K562 (cell line): ENCODE results near the gene ZNF862. TPM values are rescaled to one million over a fixed set of nuclear protein-coding genes. Genes with fewer than 3 reads are reported as not detected.

ENCODE experiments used
- ATAC-seq: fragments of 200-7000 bp; cut with Tn5 transposase; 3 replicates; pipeline ENCODE4 v1.9.1; 2020; ENCODE audit warnings: moderate library complexity
- BruUV-seq: library from RNA; stranded (reverse); fragments of 400-500 nt; replicated peaks from 2 replicates; lab custom pipeline; 2021; lab: Mats Ljungman, UMichigan
- CTCF ChIA-PET: fragments of 300-600 bp; formaldehyde crosslinking; extraction: SDS; loops from one replicate; lab custom pipeline; 2021; ENCODE audit warnings: low intra/inter-chr PET ratio; lab: Yijun Ruan, JAX
- POLR2A ChIA-PET: fragments of 300-600, 350-650 bp; sonication (Branson Sonifier 250); formaldehyde crosslinking; extraction: SDS; loops from one replicate; lab custom pipeline; 2021; ENCODE audit warnings: antibody characterized with exemption, inconsistent platforms; lab: Yijun Ruan, JAX
- DNase-seq, 4 experiments: peaks; one replicate each; pipeline versions ENCODE4 v3.0.0 to v3.0.0-alpha.2; 2011 to 2018; ENCODE audit warnings: low spot score in 3 of 4, mixed read lengths in 3 of 4; ENCODE audit errors: extremely low read depth in 1 of 4
- FAIRE-seq: peaks from 2 replicates; lab custom pipeline; 2011; peaks lifted over from hg19 to GRCh38; lab: Jason Lieb, UNC
- H2AFZ ChIP-seq: 2 replicates; pipeline ENCODE4 v1.6.0; 2011; ENCODE audit warnings: low read depth, low read length, control low read depth, inconsistent platforms
- H3K27ac ChIP-seq: fragments of 200-600 bp; 3 replicates; pipeline ENCODE4 v1.8.0; 2011; ENCODE audit warnings: low read depth, mild to moderate bottlenecking, control low read depth, inconsistent platforms, low read length, moderate library complexity, mixed read lengths; ENCODE audit errors: extremely low read depth
- H3K27me3 ChIP-seq, 2 experiments: fragments of 300-600 bp in 1 of 2; 2 replicates in 1 of 2; 3 replicates in 1 of 2; pipeline versions ENCODE4 v1.6.0 to v1.8.0; 2011; ENCODE audit warnings: inconsistent platforms in 2 of 2, low read length in 2 of 2, mild to moderate bottlenecking in 1 of 2, mixed read lengths in 1 of 2, moderate library complexity in 1 of 2; ENCODE audit not compliant: control insufficient read depth in 2 of 2, insufficient read depth in 2 of 2
- H3K36me3 ChIP-seq: fragments of 300-600 bp; 3 replicates; pipeline ENCODE4 v1.8.0; 2011; ENCODE audit warnings: mild to moderate bottlenecking, low read length, inconsistent platforms; ENCODE audit not compliant: control insufficient read depth, insufficient read depth
- H3K4me1 ChIP-seq, 2 experiments: fragments of 200-600 bp in 1 of 2; replicated peaks in 1 of 2; 2 replicates in 1 of 2; 3 replicates in 1 of 2; pipeline versions ENCODE4 v1.5.1 to v1.8.0; 2011; ENCODE audit warnings: inconsistent platforms in 2 of 2, low read length in 2 of 2, mild to moderate bottlenecking in 1 of 2, mixed read lengths in 1 of 2, moderate library complexity in 1 of 2; ENCODE audit not compliant: control insufficient read depth in 2 of 2, insufficient read depth in 2 of 2
- H3K4me2 ChIP-seq: 2 replicates; pipeline ENCODE4 v1.6.1; 2011; ENCODE audit warnings: low read length, control low read depth, inconsistent platforms, mixed read lengths; ENCODE audit not compliant: insufficient read depth
- H3K4me3 ChIP-seq: fragments of 200-600 bp; sonication (generic), shearing (Covaris generic); 2 replicates; pipeline ENCODE4 v1.5.1; 2016; ENCODE audit warnings: control low read depth, inconsistent platforms
- H3K79me2 ChIP-seq: fragments of 200-600 bp; 3 replicates; pipeline ENCODE4 v1.8.0; 2011; ENCODE audit warnings: low read length, inconsistent platforms; ENCODE audit not compliant: control insufficient read depth, insufficient read depth
- H3K9ac ChIP-seq, 2 experiments: 2 replicates each; pipeline versions ENCODE4 v1.6.0 to v1.6.1; 2011; ENCODE audit warnings: low read depth in 2 of 2, low read length in 2 of 2, control low read depth in 1 of 2, inconsistent platforms in 1 of 2, mild to moderate bottlenecking in 1 of 2, mixed read lengths in 1 of 2; ENCODE audit not compliant: insufficient read depth in 1 of 2
- H3K9me1 ChIP-seq: one replicate; pipeline ENCODE4 v1.6.0; 2011; ENCODE audit warnings: inconsistent platforms, mild to moderate bottlenecking, low read length, moderate library complexity; ENCODE audit not compliant: control insufficient read depth, insufficient read depth
- H3K9me3 ChIP-seq: replicated peaks from 2 replicates; pipeline ENCODE4 v1.5.1; 2011; ENCODE audit warnings: low read depth, low read length, inconsistent platforms; ENCODE audit not compliant: control insufficient read depth, insufficient read depth
- H4K20me1 ChIP-seq: replicated peaks from 2 replicates; pipeline ENCODE4 v1.6.1; 2011; ENCODE audit warnings: low read length, inconsistent platforms, mixed read lengths; ENCODE audit not compliant: control insufficient read depth, insufficient read depth
- ATF1 ChIP-seq, 2 experiments: fragments of 450-650 bp in 1 of 2; IDR thresholded peaks; 2 replicates each; pipeline ENCODE4 v1.6.1; 2016; ENCODE audit warnings: missing compliant biosample characterization in 1 of 2, missing genetic modification characterization in 1 of 2
- BDP1 ChIP-seq: IDR thresholded peaks from 3 replicates; pipeline ENCODE4 v1.6.1; 2011; ENCODE audit not compliant: insufficient read length, insufficient read depth
- CBX5 ChIP-seq: IDR thresholded peaks from 2 replicates; pipeline ENCODE4 v1.6.1; 2014; ENCODE audit warnings: low read depth, borderline replicate concordance
- CLOCK ChIP-seq: fragments of 250-450 bp; sonication (Bioruptor Pico); IDR thresholded peaks from 2 replicates; pipeline ENCODE4 v1.4.0; 2020; ENCODE audit warnings: mild to moderate bottlenecking, moderate library complexity, borderline replicate concordance
- E2F6 ChIP-seq, 2 experiments: IDR thresholded peaks; 2 replicates each; pipeline ENCODE4 v1.6.1; 2011; ENCODE audit warnings: borderline replicate concordance in 1 of 2, control low read depth in 1 of 2, low read depth in 1 of 2, low read length in 1 of 2, mild to moderate bottlenecking in 1 of 2, mixed read lengths in 1 of 2, moderate library complexity in 1 of 2; ENCODE audit not compliant: insufficient read depth in 1 of 2, insufficient read length in 1 of 2, poor library complexity in 1 of 2, severe bottlenecking in 1 of 2; ENCODE audit errors: extremely low read depth in 1 of 2
- HDAC2 ChIP-seq: fragments of 450-650 bp; IDR thresholded peaks from 2 replicates; pipeline ENCODE4 v1.6.1; 2016; ENCODE audit warnings: mild to moderate bottlenecking
- HNRNPLL ChIP-seq: fragments of 200-400 bp; formaldehyde crosslinking; IDR thresholded peaks from 2 replicates; pipeline ENCODE4 v1.6.1; 2017; ENCODE audit warnings: low read length, low read depth, mild to moderate bottlenecking; ENCODE audit not compliant: poor library complexity, severe bottlenecking
- KDM2B ChIP-seq: fragments of 250-450 bp; sonication (Bioruptor Pico); IDR thresholded peaks from 2 replicates; pipeline ENCODE4 v1.8.0; 2021; ENCODE audit warnings: mild to moderate bottlenecking, moderate library complexity
- LEF1 ChIP-seq: fragments of 450-650 bp; IDR thresholded peaks from 2 replicates; pipeline ENCODE4 v1.6.1; 2016; ENCODE audit warnings: mild to moderate bottlenecking
- PHB2 ChIP-seq: fragments of 450-650 bp; IDR thresholded peaks from 2 replicates; pipeline ENCODE4 v1.6.1; 2017; ENCODE audit warnings: low read depth
- PRPF4 ChIP-seq: fragments of 200-400 bp; formaldehyde crosslinking; IDR thresholded peaks from one replicate; pipeline ENCODE4 v1.6.1; 2017; ENCODE audit warnings: low read length, low read depth, mild to moderate bottlenecking; ENCODE audit not compliant: insufficient read depth, poor library complexity, severe bottlenecking
- PTBP1 ChIP-seq: fragments of 200-400 bp; formaldehyde crosslinking; IDR thresholded peaks from 2 replicates; pipeline ENCODE4 v1.6.1; 2017; ENCODE audit warnings: low read depth, low read length
- TARDBP ChIP-seq: fragments of 450-650 bp; IDR thresholded peaks from 2 replicates; pipeline ENCODE4 v1.6.1; 2016
- ZBTB12 ChIP-seq: fragments of 250-450 bp; sonication (Bioruptor Pico); IDR thresholded peaks from 2 replicates; pipeline ENCODE4 v1.4.0; 2020
- ZBTB8A ChIP-seq: fragments of 450-650 bp; IDR thresholded peaks from 2 replicates; pipeline ENCODE4 v1.6.1; 2018; ENCODE audit warnings: mild to moderate bottlenecking, moderate library complexity; ENCODE audit not compliant: partially characterized antibody
- ZKSCAN3 ChIP-seq: fragments of 250-450 bp; sonication (Bioruptor Pico); IDR thresholded peaks from 2 replicates; pipeline ENCODE4 v1.4.0; 2020
- ZNF695 ChIP-seq: fragments of 450-650 bp; formaldehyde crosslinking; IDR thresholded peaks from 2 replicates; pipeline ENCODE4 v1.4.0; 2020; ENCODE audit warnings: mild to moderate bottlenecking, moderate library complexity
- ZNF830 ChIP-seq: fragments of 250-450 bp; sonication (Bioruptor Pico); IDR thresholded peaks from 2 replicates; pipeline ENCODE4 v1.5.0; 2021; ENCODE audit warnings: mild to moderate bottlenecking
- WGBS: fragments of 100-300 bp; shearing (Covaris generic); methylation state at CpG from one replicate; pipeline ENCODE4 v1.1.6; 2016; ENCODE audit warnings: low coverage, mixed read lengths; ENCODE audit not compliant: insufficient coverage; ENCODE audit errors: missing lambda C conversion rate; 5-methylcytosine and 5-hydroxymethylcytosine counted together
- in situ Hi-C: fragments of 300-500 bp; cut with MboI; formaldehyde crosslinking; loops from 4 replicates; pipeline ENCODE4 v1.15.0; 2018; ENCODE audit warnings: inconsistent platforms, mixed read lengths
- intact Hi-C: fragments of 100-400 bp; cut with micrococcal nuclease; formaldehyde crosslinking; loops from 2 replicates; pipeline ENCODE4 v1.14.2; 2022
- polyA plus RNA-seq, 8 experiments: library from polyadenylated mRNA; depleted of rRNA in 4 of 8; stranded (reverse) in 5 of 8; unstranded in 3 of 8; fragments of >200 nt; fragmentation: Nextera tagmentation in 2 of 8; fragmentation: Illumina TruSeq in 1 of 8; extraction: Ambion mirVana in 2 of 8; extraction: Trizol in 1 of 8; gene quantifications; 2 replicates each; pipeline versions ENCODE4 v1.2.1 to v1.2.3, GENCODE V29; 2011 to 2014; ENCODE audit warnings: inconsistent platforms in 1 of 8, missing spikeins in 1 of 8
- total RNA-seq, 7 experiments: library from RNA; depleted of rRNA in 6 of 7; stranded (reverse); fragments of >200 nt in 6 of 7; fragmentation: Illumina TruSeq in 2 of 7; extraction: Trizol in 2 of 7; gene quantifications; 2 replicates each; pipeline versions ENCODE4 v1.2.1 to v1.2.3, GENCODE V29; 2011 to 2021; ENCODE audit warnings: low replicate concordance in 1 of 7

Gene ZNF862
- total and polyA plus RNA-seq, 9 of the 15 experiments (the other 6 are each of a cell fraction or from before 2014, with no cell fraction given) = 1.1 to 3.9 (median 2.6) TPM

GRCh38 chr7:149794661-149795060 is 43.5 kb upstream of the ZNF862 start (continued):
- peak in 1 of 2 experiments; percentile 17 for TF ChIP-seq E2F6 (IDR thresholded peaks at IDR 0.05; ENCODE audit: borderline replicate concordance in 1 of 2, extremely low read depth in 1 of 2, insufficient read depth in 1 of 2, insufficient read length in 1 of 2, low read depth in 1 of 2, low read length in 1 of 2, poor library complexity in 1 of 2, severe bottlenecking in 1 of 2)

- no peak for FAIRE-seq
- POLR2A ChIA-PET = interaction anchor here (0.7 to 1.5 kb wide), 4 partner anchors 10 to 202 kb away, joined by 3 to 4 read pairs (median 3); no protein-coding TSS in a partner anchor
- CTCF ChIA-PET = no interaction called here
Measured at GRCh38 chr7:149795126-149795525, 43.0 kb upstream of the ZNF862 start.

More at GRCh38 chr7:149795126-149795525, 43.0 kb upstream of the ZNF862 start:
- H3K36me3 ChIP-seq = no peaks in the 10 kb centered on the region
- H4K20me1 ChIP-seq = no peaks in the 10 kb centered on the region; the same call in 1 of the 2 replicates
- H3K27ac ChIP-seq = no peak overlapping the region
- no peak overlapping the region for H3K4me3 ChIP-seq
- intact Hi-C loops = no loop called here
- WGBS = 6% methylated on average over 10 of the region's 10 CpGs
- no peak overlapping the region; the same call in 1 of the 2 replicates for H2AFZ ChIP-seq
- H3K9me3 ChIP-seq = no peaks in the 10 kb centered on the region
- no peaks in the 10 kb centered on the region for H3K79me2 ChIP-seq
- no peak for DNase-seq
- no peaks in the 10 kb centered on the region for H3K9me1 ChIP-seq
- in situ Hi-C loops = no loop called here
- no peak for ATAC-seq
- TF ChIP-seq ATF1 (CRISPR knock-in tag; IDR thresholded peaks at IDR 0.05) (no peak), ATF1 (tag; IDR thresholded peaks at IDR 0.05) (no peak), PHB2 (no peak), KDM2B (CRISPR knock-in tag) (no peak), BDP1 (no peak), HDAC2 (no peak), LEF1 (no peak), PRPF4 (no peak), ZNF695 (CRISPR knock-in tag) (no peak), CLOCK (CRISPR knock-in tag) (no peak), ZBTB12 (CRISPR knock-in tag) (no peak), CBX5 (no peak), ZBTB8A (no peak), PTBP1 (no peak), HNRNPLL (no peak), ZKSCAN3 (CRISPR knock-in tag) (no peak), ZNF830 (CRISPR knock-in tag) (no peak), TARDBP (no peak)
- no peak overlapping the region; a peak in 2 of 4 replicates for H3K9ac ChIP-seq
- peaks cover 0 to 55% of the 10 kb centered on the region in 2 experiments; a peak in 2 of 5 replicates for H3K4me1 ChIP-seq
- no peak overlapping the region for H3K4me2 ChIP-seq
- BruUV-seq = no TSS peak
- peaks cover 12 to 63% of the 10 kb centered on the region in 2 experiments; a peak in 4 of 5 replicates for H3K27me3 ChIP-seq
